IPS DF 6.9 (cell line): ENCODE measurements around the gene SLC7A1.

Experiments used
- DNase-seq: peaks from one replicate; pipeline ENCODE4 v3.0.0-alpha.2; 2013; ENCODE audit warnings: low read depth, low spot score
- H3K27ac ChIP-seq: one replicate; pipeline ENCODE4 v1.5.1; 2013; ENCODE audit warnings: low read length, control low read depth
- H3K27me3 ChIP-seq: 2 replicates; pipeline ENCODE4 v1.6.1; 2013; ENCODE audit warnings: mild to moderate bottlenecking, low read length; ENCODE audit not compliant: control insufficient read depth, insufficient read depth
- H3K36me3 ChIP-seq: 2 replicates; pipeline ENCODE4 v1.6.1; 2013; ENCODE audit warnings: low read length; ENCODE audit not compliant: control insufficient read depth, insufficient read depth
- H3K4me1 ChIP-seq: 2 replicates; pipeline ENCODE4 v1.6.1; 2013; ENCODE audit warnings: low read length; ENCODE audit not compliant: control insufficient read depth, insufficient read depth
- H3K4me3 ChIP-seq: 2 replicates; pipeline ENCODE4 v1.5.1; 2013; ENCODE audit warnings: mild to moderate bottlenecking, low read length
- H3K9me3 ChIP-seq: 2 replicates; pipeline ENCODE4 v1.6.1; 2013; ENCODE audit warnings: low read length, inconsistent platforms; ENCODE audit not compliant: control insufficient read depth, insufficient read depth
- WGBS: extraction: QIAGEN DNeasy Blood & Tissue Kit; methylation state at CpG from one replicate; pipeline ENCODE4 v1.1.7; 2013; ENCODE audit warnings: mixed read lengths, missing lambda C conversion rate; ENCODE audit not compliant: insufficient read length, insufficient coverage; 5-methylcytosine and 5-hydroxymethylcytosine counted together

Gene SLC7A1

GRCh38 chr13:29571876-29572570, 23.5 kb downstream of the SLC7A1 start:
- no CpG with 5 or more reads among the region's 17 CpGs for WGBS
- DNase-seq: no peak
- H3K4me1 ChIP-seq: 0 out of 2 replicates have a peak, but pooled peaks cover 3% of the 10 kb centered on the region

GRCh38 chr13:29570051-29570654, 25.3 kb downstream of the SLC7A1 start:
- WGBS: no CpG with 5 or more reads among the region's 15 CpGs
- H3K36me3 ChIP-seq: no peaks in the 10 kb centered on the region
- no peak overlapping the region for H3K4me3 ChIP-seq
- no peak for DNase-seq
- no peaks in the 10 kb centered on the region for H3K9me3 ChIP-seq
- H3K4me1 ChIP-seq: 0 out of 2 replicates have a peak, but pooled peaks cover 3% of the 10 kb centered on the region
- H3K27me3 ChIP-seq: no peaks in the 10 kb centered on the region
- H3K27ac ChIP-seq: no peak overlapping the region

More at GRCh38 chr13:29571876-29572570, 23.5 kb downstream of the SLC7A1 start:
- Histone ChIP-seq H3K4me3 (no peak overlapping the region), H3K36me3 (no peaks in the 10 kb centered on the region), H3K27me3 (no peaks in the 10 kb centered on the region), H3K9me3 (no peaks in the 10 kb centered on the region), H3K27ac (no peak overlapping the region)

GRCh38 chr13:29569253-29570050, 26.0 kb downstream of the SLC7A1 start:
- DNase-seq: no peak
- no CpG with 5 or more reads among the region's 8 CpGs for WGBS
- H3K9me3 ChIP-seq: no peaks in the 10 kb centered on the region
- no peak overlapping the region for H3K27ac ChIP-seq
- 0 out of 2 replicates have a peak, but pooled peaks cover 3% of the 10 kb centered on the region for H3K4me1 ChIP-seq
- no peak overlapping the region for H3K4me3 ChIP-seq
- H3K36me3 ChIP-seq: no peaks in the 10 kb centered on the region
- no peaks in the 10 kb centered on the region for H3K27me3 ChIP-seq

- Histone ChIP-seq H3K4me3 (no peak overlapping the region), H3K4me1 (peaks cover 3% of the 10 kb centered on the region; the same call in 1 of the 2 replicates), H3K36me3 (no peaks in the 10 kb centered on the region), H3K27ac (no peak overlapping the region), H3K27me3 (no peaks in the 10 kb centered on the region), H3K9me3 (no peaks in the 10 kb centered on the region)
- no CpG with 5 or more reads among the region's 9 CpGs for WGBS
- no peak for DNase-seq
Observed at GRCh38 chr13:29568731-29569130, 26.8 kb downstream of the SLC7A1 start.

- H3K4me1 ChIP-seq: peaks cover 8% of the 10 kb centered on the region; the same call in 1 of the 2 replicates
- no peaks in the 10 kb centered on the region for H3K9me3 ChIP-seq
- no peak for DNase-seq
- no peak overlapping the region for H3K27ac ChIP-seq
- no peaks in the 10 kb centered on the region for H3K27me3 ChIP-seq
- WGBS: no CpG with 5 or more reads among the region's 9 CpGs
- H3K36me3 ChIP-seq: no peaks in the 10 kb centered on the region
- no peak overlapping the region for H3K4me3 ChIP-seq
Observed at GRCh38 chr13:29567411-29567810, 28.1 kb downstream of the SLC7A1 start.

- H3K27ac ChIP-seq: no peak overlapping the region
- H3K4me3 ChIP-seq: no peak overlapping the region
- no peaks in the 10 kb centered on the region for H3K27me3 ChIP-seq
- DNase-seq: no peak
- H3K36me3 ChIP-seq: no peaks in the 10 kb centered on the region
- H3K4me1 ChIP-seq: peaks cover 7% of the 10 kb centered on the region; the same call in 1 of the 2 replicates
- WGBS: no CpG with 5 or more reads among the region's 7 CpGs
- no peaks in the 10 kb centered on the region for H3K9me3 ChIP-seq
Observed at GRCh38 chr13:29566206-29566605, 29.3 kb downstream of the SLC7A1 start.

GRCh38 chr13:29564818-29565217, 30.7 kb downstream of the SLC7A1 start:
- Histone ChIP-seq H3K4me3 (no peak overlapping the region), H3K9me3 (no peaks in the 10 kb centered on the region), H3K27me3 (no peaks in the 10 kb centered on the region), H3K27ac (no peak overlapping the region), H3K36me3 (no peaks in the 10 kb centered on the region), H3K4me1 (peaks cover 5% of the 10 kb centered on the region; the same call in 1 of the 2 replicates)
- DNase-seq: no peak

- no CpG with 5 or more reads among the region's 5 CpGs for WGBS
- H3K36me3 ChIP-seq: no peaks in the 10 kb centered on the region
- DNase-seq: no peak
- H3K4me3 ChIP-seq: no peak overlapping the region
- H3K27ac ChIP-seq: no peak overlapping the region
- peaks cover 5% of the 10 kb centered on the region; the same call in 1 of the 2 replicates for H3K4me1 ChIP-seq
- no peaks in the 10 kb centered on the region for H3K27me3 ChIP-seq
- H3K9me3 ChIP-seq: no peaks in the 10 kb centered on the region
Observed at GRCh38 chr13:29564373-29564772, 31.1 kb downstream of the SLC7A1 start.

GRCh38 chr13:29563941-29564340, 31.5 kb downstream of the SLC7A1 start:
- no peaks in the 10 kb centered on the region for H3K27me3 ChIP-seq
- peaks cover 5% of the 10 kb centered on the region; the same call in 1 of the 2 replicates for H3K4me1 ChIP-seq
- H3K36me3 ChIP-seq: no peaks in the 10 kb centered on the region
- no peak for DNase-seq
- no peaks in the 10 kb centered on the region for H3K9me3 ChIP-seq
- no CpG with 5 or more reads among the region's 6 CpGs for WGBS
- H3K4me3 ChIP-seq: no peak overlapping the region
- no peak overlapping the region for H3K27ac ChIP-seq

- Histone ChIP-seq H3K9me3 (no peaks in the 10 kb centered on the region), H3K27me3 (no peaks in the 10 kb centered on the region), H3K36me3 (no peaks in the 10 kb centered on the region), H3K4me3 (no peak overlapping the region), H3K4me1 (peaks cover 5% of the 10 kb centered on the region; the same call in 1 of the 2 replicates), H3K27ac (no peak overlapping the region)
- WGBS: no CpG with 5 or more reads among the region's 7 CpGs
- no peak for DNase-seq
Observed at GRCh38 chr13:29562786-29563438, 32.6 kb downstream of the SLC7A1 start.
